ENCODE results near the gene NEU3. TPM values are rescaled to one million over a fixed set of nuclear protein-coding genes. Genes with fewer than 3 reads are reported as not detected.

Gene NEU3
- total and polyA plus RNA-seq, 2 of the 13 experiments (the other 11 are each of a cell fraction or from before 2014, with no cell fraction given), result 6.3 to 15.3 TPM

GRCh38 chr11:74988541-74989259, at the start of gene NEU3 (continued):
- TF ChIP-seq ZGPAT (CRISPR knock-in tag; IDR thresholded peaks at IDR 0.05), result peak; percentile 61; the same call in 1 of the 2 replicates
- 0 out of 2 replicates have a peak, but pooled peaks have one; percentile 47 for TF ChIP-seq SNAPC4 (CRISPR knock-in tag; IDR thresholded peaks at IDR 0.05)
- no peak for TF ChIP-seq ZNF558 (CRISPR knock-in tag; IDR thresholded peaks at IDR 0.05; ENCODE audit: borderline replicate concordance)
- no peak for TF ChIP-seq CREB1 (IDR thresholded peaks at IDR 0.05)
- no peak for TF ChIP-seq CREB1 (CRISPR knock-in tag; IDR thresholded peaks at IDR 0.05)
- no peak for TF ChIP-seq SETDB1 (CRISPR knock-in tag; IDR thresholded peaks at IDR 0.05; ENCODE audit: borderline replicate concordance)
- TF ChIP-seq GMEB2 (CRISPR knock-in tag; IDR thresholded peaks at IDR 0.05; ENCODE audit: low read depth), result no peak
- peak; percentile 61; the same call in 1 of the 2 replicates for TF ChIP-seq CEBPB (IDR thresholded peaks at IDR 0.05; ENCODE audit: borderline replicate concordance, low read depth, low read length)
- TF ChIP-seq ZNF557 (CRISPR knock-in tag; IDR thresholded peaks at IDR 0.05), result no peak
- no peak for TF ChIP-seq USF2 (IDR thresholded peaks at IDR 0.05; ENCODE audit: low read depth, low read length)
- TF ChIP-seq USF2 (CRISPR knock-in tag; IDR thresholded peaks at IDR 0.05; ENCODE audit: borderline replicate concordance), result 0 out of 2 replicates have a peak, but pooled peaks have one; percentile 19
- TF ChIP-seq ZNF441 (CRISPR knock-in tag; IDR thresholded peaks at IDR 0.05; ENCODE audit: borderline replicate concordance), result no peak; the same call in 1 of the 2 replicates
- TF ChIP-seq GABPB1 (CRISPR knock-in tag; IDR thresholded peaks at IDR 0.05), result peak; percentile 87
- TF ChIP-seq RAD21 (CRISPR knock-in tag; IDR thresholded peaks at IDR 0.05), result no peak
- no peak for TF ChIP-seq CBFB (CRISPR knock-in tag; IDR thresholded peaks at IDR 0.05)
- TF ChIP-seq SNAPC5 (CRISPR knock-in tag; IDR thresholded peaks at IDR 0.05; ENCODE audit: borderline replicate concordance), result no peak
- peak; percentile 92 for TF ChIP-seq IKZF5 (CRISPR knock-in tag; IDR thresholded peaks at IDR 0.05)
- TF ChIP-seq ZNF549 (CRISPR knock-in tag; IDR thresholded peaks at IDR 0.05), result no peak
